Hindlimb muscle (tissue), 1 donor: ENCODE data around the gene ANKRD35. TPM values are rescaled to one million over a fixed set of nuclear protein-coding genes. Genes with fewer than 3 reads are reported as not detected.
"Not testable (repeated sequence)": the region's sequence is repeated elsewhere in the genome, so short reads cannot be mapped to it uniquely, and the experiment has no call there.

Experiments used
- DNase-seq: peaks from one replicate; pipeline ENCODE4 v3.0.0-alpha.2; 2013
- polyA plus RNA-seq: library from polyadenylated mRNA; unstranded; fragments of 120-200 nt; gene quantifications from one replicate; pipeline ENCODE4 v1.2.1, GENCODE V29; 2013; ENCODE audit not compliant: insufficient read length

ANKRD35 gene, protein sequence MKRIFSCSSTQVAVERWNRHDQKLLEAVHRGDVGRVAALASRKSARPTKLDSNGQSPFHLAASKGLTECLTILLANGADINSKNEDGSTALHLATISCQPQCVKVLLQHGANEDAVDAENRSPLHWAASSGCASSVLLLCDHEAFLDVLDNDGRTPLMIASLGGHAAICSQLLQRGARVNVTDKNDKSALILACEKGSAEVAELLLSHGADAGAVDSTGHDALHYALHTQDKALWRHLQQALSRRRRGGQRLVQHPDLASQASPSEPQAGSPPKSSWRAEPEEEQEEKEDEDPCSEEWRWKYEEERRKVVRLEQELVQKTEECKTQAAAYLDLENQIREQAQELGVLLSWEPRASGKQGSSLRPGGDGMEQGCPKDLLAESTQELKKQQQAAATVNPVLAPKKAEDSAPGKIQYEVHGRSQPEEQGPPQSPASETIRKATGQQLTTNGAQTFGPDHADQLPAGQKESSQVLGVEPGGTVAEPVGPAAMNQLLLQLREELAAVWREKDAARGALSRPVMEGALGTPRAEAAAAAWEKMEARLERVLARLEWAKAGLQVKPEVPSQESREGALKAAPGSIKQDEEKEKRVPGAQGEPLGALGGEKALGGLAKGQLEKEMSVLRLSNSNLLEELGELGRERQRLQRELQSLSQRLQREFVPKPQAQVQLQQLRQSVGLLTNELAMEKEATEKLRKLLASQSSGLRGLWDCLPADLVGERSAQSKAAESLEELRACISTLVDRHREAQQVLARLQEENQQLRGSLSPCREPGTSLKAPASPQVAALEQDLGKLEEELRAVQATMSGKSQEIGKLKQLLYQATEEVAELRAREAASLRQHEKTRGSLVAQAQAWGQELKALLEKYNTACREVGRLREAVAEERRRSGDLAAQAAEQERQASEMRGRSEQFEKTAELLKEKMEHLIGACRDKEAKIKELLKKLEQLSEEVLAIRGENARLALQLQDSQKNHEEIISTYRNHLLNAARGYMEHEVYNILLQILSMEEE
- polyA plus RNA-seq: 2.7 TPM

DNA sequence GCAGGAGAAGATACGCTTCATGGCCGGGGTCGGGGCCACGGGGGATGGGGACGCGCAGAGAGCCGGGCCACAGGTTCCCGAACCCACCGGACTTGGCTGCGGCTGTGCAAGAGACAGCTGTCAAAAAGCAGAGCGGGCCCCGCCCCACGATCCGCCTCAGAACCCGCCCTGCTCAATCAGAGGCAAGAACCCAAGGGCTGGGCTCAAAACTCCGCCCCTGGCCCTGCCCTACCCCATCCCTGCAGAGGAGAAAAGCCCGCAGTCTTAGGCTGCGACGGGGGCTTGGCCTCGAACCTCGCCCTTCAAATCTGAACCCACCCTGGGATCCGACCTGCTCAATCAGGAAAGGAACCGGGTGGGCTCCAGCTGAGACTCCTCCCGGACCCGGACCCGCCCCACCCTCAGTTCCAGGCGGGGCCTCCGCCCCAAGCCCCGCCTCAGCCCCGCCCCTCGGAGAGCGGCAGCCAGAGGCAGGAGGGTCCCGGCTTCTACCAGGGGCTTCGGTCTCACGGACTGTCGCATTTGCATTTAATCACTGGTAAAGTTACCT, at the start of gene ANKRD35:
TSS of gene ANKRD35 (minus strand) at position 129 of the 550 bp plus-strand sequence. CDS start at position 21, 108 bp downstream.
- DNase-seq: peak; percentile 75

DNA sequence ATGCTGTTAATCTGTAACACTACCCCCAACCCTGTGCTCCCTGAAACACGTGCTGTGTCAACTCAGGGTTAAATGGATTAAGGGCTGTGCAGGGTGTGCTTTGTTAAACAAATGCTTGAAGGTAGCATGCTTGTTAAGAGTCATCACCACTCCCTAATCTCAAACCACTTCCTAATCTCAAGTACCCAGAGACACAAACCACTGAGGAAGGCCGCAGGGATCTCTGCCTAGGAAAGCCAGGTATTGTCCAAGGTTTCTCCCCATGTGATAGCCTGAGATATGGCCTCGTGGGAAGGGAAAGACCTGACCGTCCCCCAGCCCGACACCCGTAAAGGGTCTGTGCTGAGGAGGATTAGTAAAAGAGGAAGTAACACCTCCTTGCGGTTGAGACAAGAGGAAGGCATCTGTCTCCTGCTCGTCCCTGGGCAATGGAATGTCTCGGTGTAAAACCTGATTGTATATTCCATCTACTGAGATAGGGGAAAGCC, 46.9 kb upstream of the ANKRD35 start:
- DNase-seq: not testable (repeated sequence)

DNA sequence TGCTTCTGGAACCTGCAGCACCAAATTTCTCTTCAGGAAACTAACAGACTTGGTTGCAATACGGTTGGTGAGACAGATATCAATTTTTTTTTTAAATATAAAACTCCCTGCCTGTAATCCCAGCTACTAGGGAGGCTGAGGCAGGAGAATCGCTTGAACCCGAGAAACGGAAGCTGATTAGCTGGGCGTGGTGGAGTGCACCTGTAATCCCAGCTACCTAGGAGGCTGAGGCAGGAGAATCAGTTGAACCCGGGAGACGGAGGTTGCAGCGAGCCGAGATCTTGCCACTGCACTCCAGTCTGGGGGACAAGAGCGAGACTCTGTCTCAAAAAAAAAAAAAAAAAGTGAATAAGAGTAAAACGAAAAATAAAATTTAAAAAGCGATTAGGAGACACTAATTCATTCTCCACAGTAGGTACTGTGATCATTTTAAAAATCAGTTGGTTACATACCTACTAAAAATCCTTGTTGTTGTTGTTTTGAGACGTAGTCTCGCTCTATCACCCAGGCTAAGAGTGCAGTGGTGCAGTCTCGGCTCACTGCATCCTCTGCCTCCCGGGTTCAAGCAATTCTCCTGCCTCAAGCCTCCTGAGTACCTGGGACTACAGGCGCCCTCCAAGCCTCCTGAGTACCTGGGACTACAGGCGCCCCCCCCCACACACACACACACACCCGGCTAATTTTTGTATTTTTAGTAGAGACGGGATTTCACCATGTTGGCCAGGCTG, 42.4 kb upstream of the ANKRD35 start:
- no peak for DNase-seq

DNA sequence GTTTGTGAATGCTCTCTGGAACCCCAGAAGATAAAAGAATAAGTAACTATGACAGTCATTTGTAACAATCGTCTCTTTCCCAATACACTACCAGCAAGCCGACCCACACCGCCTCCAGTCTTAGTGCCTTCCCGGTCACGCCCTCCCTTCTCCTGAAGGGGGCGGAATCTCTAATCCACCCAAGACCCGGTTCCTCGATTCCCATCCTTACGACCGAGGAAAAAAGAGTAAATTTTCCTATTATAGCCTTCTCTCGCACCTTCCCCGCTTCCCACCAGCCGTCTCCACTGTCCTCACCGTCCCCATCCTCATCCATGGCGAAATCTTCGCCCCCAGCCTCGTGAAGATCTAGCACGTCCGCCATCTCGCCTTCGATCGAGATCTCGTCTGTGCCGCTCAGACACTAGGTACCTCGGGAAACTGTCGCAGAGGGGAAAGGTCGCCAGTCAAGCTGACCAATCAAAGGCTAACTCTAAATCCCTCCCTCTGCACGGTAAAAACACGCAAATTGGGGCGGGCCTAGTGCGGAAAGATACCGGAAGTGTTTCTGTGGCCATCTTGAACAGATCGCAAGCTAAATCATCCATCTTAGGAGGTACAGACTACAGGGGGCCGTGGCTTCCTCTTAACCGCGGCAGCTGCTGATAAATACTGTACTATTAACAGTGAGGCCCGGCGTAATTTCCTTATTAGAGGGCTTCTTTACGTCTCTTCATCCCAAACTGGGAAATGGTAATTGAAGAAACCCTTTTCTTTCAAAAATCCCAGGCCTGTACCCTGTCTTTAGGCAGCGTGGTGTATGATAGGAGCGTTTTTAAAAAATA, 41.6 kb upstream of the ANKRD35 start, which contains the start of gene RBM8A:
TSS of gene RBM8A (minus strand) at position 422 of the 824 bp plus-strand sequence. CDS start at position 364, 58 bp downstream.
- peak; percentile 97 for DNase-seq

DNA sequence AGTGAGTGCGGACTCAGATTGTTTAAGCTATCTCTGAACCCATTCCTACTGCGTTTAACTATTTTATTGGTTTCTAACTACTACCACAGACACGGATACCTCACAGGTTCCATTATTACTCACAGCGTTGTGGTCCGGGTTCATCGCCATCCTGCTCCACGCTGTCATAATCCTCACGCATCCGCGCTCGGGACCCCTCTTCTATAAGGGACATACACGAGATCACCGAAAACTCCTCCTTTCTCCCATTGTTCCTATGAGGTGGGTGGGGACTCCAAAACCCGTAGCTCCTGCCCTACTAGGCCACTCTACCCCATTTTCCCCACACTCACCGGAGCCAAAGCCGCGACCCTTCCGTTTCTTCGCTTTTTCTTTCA, 41.0 kb upstream of the ANKRD35 start:
- no peak for DNase-seq

DNA sequence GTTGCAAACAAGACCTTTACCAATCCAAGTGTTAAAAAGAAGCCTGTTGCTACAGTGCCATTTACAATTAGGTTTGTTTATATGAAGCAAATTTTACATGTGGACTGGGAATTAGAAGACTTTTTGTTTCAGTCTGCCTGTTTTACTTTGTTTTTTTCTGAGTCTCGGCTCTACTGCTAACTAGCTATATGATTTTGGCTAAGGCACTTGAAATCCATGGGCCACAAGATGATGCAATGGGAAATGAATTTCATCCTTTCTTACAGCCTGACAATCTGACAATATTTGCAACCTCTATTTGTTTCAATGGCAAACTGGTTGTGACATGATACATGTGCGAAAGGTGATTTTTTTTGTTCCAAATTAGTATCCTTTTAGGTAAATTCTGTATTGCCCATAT, 36.6 kb upstream of the ANKRD35 start:
- DNase-seq: no peak

DNA sequence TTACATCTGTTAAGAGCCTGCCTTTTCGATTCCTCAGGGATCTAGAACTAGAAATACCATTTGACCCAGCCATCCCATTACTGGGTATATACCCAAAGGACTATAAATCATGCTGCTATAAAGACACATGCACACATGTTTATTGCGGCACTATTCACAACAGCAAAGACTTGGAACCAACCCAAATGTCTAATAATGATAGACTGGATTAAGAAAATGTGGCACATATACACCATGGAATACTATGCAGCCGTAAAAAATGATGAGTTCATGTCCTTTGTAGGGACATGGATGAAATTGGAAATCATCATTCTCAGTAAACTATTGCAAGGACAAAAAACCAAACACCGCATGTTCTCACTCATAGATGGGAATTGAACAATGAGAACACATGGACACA, 34.6 kb upstream of the ANKRD35 start:
- DNase-seq: not testable (repeated sequence)

DNA sequence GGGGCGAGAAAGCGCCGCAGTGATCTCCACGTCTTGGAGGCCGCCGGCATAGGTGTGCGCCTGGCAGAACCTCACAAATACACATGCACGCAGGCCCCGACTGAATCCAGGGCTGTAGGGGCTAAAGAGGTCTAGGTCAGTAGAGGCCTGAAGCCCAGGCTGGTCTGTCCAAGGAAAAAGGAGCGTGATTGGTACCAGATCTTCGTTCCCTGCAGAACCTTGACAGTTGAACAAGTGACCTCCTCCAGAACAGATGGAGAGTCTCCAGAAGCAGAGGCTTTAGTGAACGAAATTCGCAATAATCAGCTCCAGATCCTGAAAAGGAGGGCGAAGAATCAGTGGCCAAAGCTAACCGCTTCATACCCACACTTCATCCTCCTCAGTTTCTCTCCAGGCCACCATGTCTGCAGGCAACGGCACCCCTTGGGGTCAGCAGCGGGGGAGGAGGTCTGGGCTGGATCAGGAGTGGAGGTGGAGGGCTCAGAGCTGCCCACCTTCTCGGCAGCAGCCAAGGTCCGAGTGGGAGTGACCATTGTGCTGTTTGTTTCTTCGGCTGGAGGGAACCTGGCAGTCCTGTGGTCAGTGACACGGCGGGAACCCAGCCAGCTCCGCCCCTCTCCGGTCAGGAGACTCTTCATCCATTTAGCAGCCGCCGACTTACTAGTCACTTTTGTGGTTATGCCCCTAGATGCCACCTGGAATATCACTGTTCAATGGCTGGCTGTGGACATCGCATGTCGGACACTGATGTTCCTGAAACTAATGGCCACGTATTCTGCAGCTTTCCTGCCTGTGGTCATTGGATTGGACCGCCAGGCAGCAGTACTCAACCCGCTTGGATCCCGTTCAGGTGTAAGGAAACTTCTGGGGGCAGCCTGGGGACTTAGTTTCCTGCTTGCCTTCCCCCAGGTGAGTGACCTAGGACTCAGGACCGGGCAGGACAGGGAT, 33.6 kb upstream of the ANKRD35 start:
- peak; percentile 36 for DNase-seq

DNA sequence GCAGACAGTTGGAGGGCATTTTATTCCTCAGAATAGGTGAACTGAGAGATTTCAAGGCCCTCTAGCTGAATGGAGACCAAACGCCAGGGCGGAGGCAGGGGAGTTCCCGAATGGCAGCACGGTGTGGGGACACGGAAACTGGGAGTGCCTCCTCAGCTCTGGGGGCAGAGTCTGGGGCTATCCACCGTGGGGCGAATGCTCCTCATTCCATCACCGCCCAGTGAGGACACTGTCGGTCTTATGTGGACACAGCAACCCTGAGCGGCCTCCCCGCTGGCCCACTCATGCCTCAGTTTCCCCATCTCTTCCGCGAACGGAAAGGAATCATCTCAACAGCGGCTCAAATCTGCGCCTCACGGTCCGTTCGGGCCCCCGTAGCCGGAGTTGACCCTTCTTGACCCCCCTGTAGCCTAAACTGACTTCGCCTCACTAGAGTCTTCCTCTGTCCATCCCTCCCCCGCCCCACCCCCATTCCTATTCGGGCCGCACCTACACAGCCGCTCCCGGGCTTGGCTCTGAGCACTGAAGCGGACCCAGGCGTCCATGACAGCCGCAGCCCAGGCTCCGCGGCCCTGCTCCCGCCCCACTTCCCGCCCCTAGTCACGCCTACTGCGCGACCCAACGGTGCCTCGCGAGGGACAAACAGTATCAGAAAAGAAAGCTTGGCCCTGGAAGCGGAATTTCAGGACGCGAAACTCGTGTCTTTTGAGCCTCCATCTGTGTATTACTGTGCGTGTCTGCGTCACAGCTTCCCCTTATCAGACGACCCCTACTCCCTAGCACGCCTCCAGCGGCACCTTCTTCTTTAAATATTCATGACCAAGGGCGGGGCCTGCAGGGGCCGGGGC, 32.7 kb upstream of the ANKRD35 start, which contains the start of gene PEX11B:
TSS of gene PEX11B (minus strand) at position 574 of the 848 bp plus-strand sequence. CDS start at position 545, 29 bp downstream.
- peak; percentile 93 for DNase-seq

DNA sequence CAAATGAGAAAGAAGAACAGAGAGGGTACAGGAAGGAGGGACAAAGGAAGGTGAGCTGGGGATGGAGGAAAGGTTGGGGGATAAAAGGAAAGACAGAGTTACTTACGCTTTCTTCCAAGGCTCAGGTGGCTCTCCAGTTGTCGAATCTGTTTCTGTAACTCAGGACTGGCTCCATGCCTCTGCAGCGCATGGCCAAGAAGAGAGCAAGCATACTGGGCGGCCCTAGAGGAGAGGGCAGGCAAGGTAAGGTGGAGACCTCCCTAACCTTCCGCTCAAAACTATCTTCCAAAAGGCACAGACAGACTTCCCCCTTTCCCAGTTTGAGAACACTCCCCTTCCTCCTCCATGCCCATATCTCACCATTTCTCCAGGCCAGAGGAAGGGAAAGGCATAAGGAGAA, 31.9 kb upstream of the ANKRD35 start:
- no peak for DNase-seq

DNA sequence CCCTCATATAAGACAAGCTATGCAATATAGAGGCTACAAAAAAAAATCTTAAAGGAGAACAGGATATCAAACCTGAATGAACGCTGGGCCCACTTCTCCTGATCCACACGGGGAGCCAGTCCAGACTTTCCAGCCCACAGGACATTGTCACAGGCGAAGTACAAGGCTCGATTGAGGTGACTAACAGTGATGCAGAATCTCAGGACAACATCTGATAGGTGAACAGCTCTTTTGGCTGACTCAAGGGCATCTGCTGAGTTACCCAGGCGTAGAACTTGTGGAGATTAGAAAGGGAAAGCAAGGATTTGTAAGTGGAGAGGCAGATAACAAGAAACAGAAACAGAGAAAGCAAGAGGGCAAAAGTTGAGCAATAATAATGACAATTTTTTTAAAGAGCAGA, 31.1 kb upstream of the ANKRD35 start:
- DNase-seq: no peak

DNA sequence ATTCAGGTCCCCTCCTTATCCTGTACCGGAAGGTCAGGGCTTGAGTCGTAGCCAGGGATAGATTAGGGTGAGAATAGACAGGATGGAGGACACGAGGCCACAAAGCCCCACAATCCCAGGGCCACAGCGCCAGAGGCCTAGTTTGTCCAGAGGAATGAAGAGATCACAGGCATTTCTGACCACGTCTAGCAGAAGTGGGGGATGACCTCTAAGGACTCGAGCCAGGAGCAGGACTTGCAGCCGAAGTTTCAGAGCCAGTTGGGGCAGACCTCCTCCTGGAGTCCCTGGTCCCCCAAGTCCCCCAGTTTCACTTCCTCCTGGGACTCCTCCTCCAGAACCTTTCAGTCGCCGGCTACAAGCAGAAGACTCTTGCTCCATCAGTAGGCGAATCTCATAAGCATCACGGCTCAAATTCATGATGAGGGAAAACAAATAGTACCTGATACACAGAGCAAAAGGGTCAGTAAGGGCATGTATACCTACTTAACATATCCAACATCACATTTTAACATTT, 26.5 kb upstream of the ANKRD35 start:
- DNase-seq: no peak

DNA sequence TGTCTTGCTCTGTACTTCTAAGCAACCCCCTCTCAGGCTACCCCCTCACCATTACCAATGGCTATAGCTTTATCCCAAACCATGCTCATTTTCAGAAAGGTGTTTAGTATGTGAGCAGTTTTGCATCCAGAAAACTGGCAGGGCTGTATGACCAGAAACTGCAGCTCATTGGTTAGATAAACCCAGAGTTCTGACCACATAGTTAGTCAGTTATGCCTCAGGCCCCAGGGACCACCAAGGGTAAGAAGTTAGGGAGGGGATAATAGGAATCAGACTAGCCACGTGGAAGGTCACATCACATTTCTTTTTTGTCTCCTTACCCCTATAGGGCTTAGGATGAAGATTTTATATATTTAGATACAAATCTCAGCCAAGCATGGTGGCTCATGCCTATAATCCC, 23.0 kb upstream of the ANKRD35 start:
- DNase-seq: no peak

DNA sequence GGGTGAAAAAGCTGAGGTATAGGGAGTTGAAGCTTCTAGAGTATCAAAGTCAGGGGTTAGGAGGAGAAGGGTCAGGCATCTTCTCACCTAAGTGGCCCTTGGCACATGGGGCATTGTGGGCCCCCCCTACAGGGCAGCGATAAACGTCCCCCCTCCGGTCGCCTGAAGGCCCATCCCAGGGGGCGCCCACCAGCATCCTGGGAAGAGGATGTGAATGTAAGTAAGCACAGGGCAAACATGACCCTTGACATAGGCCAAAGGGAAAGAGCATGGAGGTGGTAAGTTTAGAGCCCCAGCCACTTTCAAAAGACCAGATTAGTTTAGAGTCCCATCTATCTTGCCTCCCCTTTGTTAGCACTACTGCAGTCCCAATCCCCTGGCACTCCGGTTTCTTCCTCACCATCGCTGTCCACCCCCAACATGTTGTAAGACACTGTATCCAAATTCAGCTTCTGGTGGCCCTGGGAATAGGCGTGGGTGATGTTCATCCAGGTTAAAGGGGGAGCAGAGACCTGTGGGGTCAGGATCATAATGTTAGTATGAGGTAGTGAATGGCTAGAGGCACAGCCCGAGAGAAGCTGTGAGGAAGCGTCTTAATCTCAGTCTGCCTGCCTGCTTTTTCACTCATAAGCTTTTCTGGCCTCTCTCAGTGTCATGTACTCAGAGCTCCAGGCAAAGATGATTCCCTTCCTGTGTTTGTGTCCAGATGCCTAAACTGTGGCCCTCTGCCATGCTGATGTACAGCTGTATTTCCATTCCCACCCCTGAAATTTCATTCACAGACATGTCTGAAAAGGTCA, 21.5 kb upstream of the ANKRD35 start:
- DNase-seq: peak; percentile 73

DNA sequence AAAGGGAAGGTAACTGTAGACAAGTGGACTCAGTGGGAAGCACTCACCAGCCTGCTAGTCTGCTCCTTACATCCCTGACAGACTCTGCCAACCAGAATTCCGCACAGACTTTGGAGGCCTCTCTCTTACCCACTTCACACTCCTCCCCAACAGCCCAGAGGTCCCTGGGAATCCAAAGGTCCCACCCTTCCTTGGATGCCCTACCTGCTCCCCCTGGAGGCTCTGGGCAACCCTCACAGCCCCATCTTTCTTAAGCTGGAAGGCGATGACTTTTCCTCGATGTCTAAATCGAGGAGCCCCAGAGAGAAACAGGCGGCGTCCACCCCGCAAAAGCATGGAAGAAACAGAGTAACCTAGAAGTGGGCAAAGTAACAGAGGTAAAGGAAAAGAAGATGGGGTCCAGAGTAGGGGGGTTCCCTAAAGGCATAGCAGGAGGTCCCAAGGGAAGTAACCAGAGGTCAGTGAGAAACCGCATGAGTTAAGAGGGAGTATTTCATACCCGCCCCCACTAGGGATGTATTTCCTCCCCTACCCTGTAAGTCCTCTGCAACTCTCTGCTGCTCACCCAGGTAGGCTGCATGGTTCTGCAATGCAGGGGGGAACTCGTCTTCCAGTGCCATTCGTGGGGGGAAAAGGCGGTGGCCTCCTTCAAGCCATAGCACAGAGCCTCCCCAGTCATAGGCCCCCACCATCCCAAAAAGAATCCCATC, 15.8 kb upstream of the ANKRD35 start:
- DNase-seq: no peak

DNA sequence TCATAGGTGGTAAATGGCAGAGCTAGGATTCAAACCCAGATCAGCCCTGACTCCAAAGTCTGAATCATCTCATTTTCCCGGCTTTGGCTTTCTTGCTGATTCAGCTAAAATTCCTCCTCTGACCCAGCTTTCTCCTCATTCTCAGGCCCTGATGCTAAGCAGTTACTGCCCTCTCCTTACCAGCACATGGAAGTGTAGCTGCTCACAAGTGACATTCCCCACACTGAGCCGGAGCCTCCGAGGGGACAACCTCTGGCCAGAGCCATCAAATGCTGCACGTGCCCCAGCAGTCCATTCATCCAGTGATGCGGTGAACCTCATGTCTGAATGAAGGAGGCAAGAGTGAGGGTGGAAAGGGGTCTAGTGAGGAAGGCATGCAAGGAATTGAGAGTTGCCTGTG, 13.1 kb upstream of the ANKRD35 start:
- DNase-seq: no peak

DNA sequence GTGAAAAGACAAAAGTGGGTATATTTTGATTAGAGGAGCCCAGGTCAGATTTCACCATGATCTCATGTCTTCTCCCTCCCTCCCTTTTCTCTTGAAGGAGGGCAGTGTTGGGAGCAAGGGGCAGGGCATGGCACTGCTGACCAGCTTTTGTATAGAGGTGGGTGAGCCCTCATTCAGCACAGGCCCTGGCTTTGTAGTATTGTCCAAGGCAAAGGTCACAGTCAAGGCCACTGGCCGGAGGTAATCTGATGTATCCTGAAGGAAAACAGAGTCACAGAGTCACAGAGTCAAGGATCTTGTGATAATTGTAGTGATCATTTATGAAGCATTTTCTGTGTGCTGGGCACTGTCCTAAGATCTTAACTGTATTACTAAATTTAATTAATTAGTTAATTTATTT, 12.3 kb upstream of the ANKRD35 start:
- DNase-seq: no peak
